ENCODE results near the gene DNAJC8.

DNAJC8 gene

DNA sequence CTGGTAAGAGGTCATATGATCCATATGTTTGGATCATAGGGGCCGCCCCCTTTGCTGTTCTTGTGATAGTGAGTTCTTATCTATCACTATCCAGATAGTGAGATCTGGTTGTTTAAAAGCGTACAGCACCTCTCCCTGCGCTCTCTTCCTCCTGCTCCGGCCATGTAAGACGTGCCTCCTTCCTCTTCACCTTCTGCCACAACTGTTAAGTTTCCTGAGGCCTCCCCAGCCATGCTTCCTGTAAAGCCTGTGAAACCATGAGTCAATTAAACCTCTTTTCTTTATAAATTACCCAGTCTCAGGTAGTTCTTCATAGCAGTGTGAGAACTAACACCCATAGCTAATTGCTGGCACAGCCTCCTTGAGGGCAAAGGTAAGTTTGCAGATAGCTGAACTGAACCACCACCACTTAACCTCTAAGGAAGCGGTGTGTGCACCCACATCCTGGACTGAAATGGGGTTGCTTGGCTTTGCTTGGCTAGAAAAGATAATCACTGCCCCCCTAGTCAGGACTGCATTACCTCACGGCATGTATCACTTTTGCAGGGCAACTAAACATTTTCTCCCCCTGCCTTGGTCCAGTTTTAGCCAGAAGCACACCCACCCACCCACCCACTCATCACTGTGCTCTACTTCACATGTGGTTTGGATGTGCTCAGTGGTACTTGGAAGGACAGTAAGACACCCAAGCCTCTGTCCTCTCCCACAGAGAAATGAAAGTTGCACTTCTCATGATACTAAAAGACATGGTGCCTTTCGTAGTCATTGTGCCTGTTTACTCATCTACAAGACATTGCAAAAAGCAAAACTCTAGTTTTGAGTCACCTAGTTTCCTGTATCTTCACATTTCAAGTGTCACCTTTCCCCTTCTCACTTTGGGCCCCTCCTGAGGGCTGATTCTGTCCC is 33.2 kb downstream of the DNAJC8 start:
- DNase-seq: no peak

DNA sequence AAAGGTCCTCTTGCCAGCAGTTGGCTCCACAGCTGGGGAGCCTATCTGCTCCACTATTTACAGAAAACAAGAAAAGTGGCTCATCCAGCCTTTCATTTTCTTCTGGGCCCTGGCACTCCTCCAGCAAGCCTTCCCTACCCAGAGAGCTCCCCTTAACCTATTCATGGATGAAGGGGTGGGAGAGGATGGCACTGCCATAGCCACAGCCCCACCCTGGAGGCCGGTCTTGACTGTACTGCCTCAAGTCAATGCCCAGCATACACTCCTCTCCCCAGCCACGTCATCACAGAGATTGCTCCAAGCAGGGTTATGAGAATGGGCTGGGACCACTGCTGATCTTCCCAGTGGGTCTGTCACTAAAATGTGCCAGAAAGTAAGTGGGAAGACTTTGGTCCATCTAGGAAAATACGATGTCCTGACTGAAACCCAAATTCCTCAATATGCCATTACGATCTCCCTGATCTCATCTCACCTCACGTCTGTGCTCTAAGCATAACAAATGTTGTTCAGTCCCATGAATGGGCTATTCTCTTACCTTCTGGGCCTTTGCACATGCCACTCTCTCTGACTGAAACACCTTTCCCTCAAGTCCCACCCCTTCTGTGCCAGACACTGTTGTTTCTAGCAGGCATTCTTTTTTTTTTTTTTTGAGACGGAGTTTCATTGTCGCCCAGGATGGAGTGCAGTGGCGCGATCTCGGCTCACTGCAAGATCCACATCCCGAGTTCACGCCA is 35.0 kb downstream of the DNAJC8 start:
- no peak for DNase-seq

DNA sequence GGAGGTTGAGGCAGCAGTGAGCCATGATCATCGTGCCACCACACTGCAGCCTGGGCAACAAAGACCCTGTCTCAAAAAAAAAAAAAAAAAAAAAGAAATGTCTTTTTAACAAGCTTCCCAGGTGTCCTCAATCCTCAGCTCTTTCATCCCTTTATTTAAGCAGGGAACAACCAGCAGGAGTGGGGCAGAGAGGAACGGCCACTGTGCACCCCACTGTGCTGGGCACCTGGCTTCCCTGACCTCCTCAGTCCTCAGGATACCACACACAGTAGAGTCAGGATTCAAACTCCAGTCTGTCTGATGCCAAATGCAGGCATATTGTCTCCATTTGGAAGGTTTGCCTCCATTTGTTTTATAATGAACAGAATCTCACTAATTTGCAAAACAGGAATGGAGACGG is 36.5 kb downstream of the DNAJC8 start:
- no peak for DNase-seq

DNA sequence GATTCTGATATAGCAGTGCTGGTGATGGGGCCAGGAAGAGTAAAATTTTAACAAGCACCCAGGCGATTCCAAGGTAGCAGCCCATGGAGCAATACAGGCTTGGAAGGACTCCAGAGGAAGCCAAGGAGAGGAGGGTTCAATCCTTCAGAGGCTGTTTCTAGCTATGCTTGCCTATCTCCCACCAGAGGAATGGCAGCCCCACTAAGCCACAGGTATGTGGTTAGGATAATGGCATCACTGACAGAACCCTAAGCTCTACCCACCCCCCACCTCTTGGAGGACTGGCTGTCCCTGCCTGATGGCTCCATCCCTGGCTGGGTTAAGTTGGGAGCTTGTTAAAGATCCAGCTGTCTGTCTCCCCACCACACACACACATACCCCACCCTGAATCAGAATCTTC is 37.0 kb downstream of the DNAJC8 start:
- peak; percentile 3 for DNase-seq

DNA sequence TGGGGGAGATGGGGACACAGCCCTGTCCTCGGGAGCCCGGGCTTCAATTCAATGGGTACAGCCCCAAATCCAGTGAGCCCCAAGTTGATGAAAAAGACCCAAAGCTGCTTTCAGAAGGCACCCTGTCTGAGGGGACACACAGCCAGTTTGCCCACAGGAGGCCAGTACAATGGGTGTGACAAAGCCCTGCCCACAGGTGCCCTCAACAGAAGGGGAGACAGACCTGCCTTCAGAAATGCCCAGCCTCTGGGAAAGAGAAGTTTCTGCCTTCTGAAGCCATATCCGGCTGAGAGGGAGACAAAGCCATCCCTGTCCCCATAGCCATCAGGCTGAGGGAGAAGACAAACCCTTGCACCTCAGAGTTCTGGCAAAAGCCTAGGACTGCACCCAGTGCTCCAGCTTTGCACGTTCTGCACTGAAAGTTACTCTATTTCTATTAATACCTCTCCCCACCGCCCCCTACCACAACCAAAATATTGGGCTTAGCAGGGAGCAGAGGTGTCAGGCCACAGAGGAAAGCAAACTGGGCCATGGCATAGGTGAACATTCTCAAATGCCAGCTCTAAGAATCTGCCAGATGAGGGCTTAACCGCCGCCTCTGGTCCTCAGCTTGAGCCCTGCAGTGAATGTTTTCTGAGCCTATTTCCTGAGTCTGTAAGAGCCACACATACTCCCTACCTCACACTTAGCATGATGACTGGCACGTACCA is 38.3 kb downstream of the DNAJC8 start:
- DNase-seq: no peak

DNA sequence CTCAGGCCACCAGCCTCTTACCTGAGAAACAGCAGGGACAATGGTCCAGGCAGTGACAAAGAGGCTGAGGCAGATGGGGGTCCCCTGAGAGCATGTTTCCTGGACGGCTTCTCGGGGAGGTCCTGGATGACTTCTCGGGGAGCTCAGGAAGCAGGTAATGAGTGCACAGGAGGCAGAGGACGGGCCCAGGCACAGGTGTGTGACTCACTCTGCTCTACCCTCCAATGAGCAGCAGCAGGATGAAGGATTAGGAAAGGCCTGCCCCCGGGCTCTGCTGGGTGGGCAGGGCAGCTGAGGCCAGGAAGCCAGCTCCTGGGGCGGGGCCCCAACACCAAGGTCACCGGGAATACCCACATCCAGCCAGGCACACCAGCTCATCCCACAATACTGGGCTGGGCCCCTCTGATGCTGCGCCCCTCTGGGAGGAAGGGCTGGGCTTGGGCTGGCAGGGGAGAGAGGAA is 39.1 kb downstream of the DNAJC8 start:
- DNase-seq: no peak

DNA sequence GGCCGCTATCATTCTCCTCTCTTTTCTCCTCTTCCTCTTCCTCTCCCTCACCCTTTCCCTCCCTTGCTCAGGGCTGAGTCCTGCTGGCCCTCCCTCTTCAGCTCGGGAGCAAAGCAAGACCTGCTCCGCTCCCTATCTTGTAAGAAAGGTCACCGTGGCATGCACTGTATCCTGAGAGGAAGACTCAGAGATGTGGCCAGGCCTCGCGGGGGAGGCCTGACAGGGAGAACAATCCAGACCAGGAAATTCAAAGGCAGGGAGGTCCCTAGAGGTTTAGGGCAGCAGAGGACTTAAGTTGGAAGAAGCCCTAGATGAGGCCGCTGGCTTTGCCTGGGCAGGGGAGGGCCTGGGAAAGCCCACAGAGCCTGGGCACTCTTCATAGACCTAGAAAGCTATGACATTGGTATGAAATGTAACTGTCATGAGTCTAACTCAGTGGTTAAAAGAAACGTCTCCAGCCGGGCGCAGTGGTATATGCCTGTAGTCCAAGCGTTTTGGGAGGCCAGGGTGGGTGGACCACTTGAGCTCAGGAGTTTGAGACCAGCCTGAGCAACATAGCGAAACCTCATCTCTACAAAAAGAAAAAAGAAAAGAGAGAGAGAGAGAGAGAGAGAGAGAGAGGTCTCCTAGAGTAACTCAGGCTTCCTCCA is 41.7 kb downstream of the DNAJC8 start:
- DNase-seq: peak; percentile 22

DNA sequence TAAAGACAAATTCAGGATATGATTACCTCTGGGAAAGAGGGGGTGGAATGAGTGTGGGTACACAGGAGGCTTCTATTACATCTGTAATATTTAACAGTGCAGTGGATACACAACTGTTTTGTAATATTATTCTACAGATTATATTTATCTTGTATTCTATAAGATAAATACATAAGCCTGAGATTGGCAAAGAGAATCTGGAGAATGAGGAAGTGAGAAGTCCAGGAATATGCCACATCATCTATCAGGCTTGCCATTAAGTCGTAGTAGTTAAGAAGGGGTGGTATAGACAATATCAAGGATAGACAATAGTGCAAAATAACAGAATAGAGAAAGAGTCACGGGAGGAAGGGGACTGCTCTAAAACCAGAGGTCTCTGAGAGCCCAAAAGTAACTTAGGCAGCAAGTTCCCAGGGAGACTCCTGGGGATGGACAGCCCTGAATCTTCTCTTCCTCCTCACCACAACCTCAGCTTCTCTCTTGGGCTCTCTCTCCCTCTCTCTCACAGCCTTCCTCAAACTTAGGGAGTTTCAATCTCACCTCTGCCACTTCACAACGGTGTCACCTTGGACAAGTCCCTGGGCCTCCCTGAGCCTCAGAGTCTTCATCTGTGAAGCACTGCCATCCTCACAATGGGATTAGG is 42.4 kb downstream of the DNAJC8 start:
- DNase-seq: peak; percentile 39

DNA sequence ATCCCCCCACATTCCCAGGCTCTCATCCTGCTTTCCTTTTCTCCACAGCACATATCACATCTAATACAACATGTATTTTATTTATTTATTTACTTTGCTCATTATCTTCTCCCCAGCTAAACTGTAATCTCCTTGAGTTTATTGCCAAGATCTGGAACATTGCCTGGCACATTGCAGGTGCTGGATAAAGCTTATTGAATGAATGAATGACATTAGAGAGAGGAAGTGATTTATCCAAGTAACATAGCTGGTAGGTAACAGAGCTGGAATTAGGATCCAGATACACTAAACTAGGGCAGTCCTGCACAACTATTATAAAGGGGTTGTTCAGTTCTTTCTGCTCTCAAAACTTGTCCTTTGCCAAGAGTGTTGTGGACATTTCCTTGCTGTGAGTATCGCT is 47.8 kb downstream of the DNAJC8 start:
- no peak for DNase-seq

DNA sequence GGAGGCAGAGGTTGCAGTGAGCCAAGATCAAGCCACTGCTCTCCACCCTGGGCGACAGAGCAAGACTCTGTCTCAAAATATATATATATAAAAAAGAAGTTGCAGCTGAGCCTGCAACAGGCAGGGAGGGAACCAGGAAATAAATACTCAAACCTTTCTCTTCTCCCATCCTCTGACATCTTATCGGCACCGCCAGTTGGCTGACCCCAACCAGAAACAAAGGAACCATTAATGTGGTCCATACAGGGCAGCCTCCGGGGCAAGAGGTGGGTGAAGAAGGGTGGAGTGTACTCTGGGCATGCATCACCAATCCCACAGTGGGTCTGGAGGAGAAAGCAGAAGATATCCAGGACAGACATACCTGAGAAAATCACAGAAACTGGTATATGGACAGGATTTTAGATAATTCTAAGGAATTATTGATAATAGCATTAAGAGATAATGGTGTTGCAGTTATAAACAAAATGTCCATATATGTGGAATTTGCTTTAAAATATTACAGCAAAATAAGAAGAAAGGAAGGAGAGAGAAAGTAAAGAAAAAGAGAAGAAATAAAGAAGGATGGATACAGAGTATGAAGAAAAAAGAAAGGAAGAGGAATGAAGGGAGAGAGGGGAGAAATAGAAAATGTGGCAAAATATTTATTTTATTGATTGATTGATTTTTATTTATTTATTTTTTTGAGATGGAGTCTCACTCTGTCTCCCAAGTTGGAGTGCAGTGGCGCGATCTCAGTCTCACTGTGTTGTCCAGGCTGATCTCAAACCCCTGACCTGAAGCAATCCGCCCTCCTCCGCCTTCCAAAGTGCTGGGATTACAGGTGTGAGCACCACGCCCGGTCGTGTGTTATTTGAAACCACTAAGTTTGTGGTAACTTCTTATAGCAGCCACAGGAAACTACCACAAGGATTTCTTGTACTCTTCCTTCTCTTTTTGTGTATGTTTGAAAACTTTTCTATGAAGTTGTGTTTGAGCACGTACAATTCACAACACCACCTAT is 52.2 kb downstream of the DNAJC8 start:
- no peak for DNase-seq

DNA sequence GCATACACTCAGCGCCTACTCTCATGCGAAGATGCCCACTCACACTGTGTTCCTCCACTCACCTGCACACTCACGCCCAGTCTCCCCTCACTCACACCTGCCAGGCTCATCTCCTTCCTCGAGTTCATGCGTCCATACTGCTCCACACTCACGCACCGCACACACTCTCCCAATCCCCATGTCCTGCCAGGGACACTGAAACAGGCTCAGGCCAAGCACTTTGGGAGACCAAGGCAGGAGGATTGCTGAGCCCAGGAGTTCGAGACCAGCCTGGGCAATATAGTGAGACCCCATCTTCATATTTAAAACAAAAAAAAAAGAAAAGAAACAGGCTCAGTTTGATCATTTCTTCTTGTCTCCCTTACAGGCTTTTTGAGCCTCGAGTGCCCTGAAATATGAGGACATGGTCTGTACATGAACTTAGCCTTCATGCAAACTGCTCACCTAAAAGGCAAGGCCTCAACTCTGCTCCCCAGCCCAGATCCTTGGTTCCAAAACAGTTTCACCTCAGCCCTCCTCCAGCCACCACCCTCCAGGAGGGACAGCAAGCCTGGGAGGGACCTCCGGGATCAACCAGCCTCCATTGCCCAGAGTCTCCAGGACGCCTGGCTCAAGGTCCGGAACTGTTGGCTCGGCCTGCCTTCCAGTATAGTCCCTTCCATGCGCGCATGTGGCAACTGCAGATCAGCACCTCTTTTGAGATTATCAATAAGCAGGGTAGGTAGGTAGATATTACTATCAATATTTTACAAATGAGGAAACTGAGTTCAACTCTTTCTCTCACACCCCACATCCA is 53.9 kb downstream of the DNAJC8 start:
- no peak for DNase-seq

DNA sequence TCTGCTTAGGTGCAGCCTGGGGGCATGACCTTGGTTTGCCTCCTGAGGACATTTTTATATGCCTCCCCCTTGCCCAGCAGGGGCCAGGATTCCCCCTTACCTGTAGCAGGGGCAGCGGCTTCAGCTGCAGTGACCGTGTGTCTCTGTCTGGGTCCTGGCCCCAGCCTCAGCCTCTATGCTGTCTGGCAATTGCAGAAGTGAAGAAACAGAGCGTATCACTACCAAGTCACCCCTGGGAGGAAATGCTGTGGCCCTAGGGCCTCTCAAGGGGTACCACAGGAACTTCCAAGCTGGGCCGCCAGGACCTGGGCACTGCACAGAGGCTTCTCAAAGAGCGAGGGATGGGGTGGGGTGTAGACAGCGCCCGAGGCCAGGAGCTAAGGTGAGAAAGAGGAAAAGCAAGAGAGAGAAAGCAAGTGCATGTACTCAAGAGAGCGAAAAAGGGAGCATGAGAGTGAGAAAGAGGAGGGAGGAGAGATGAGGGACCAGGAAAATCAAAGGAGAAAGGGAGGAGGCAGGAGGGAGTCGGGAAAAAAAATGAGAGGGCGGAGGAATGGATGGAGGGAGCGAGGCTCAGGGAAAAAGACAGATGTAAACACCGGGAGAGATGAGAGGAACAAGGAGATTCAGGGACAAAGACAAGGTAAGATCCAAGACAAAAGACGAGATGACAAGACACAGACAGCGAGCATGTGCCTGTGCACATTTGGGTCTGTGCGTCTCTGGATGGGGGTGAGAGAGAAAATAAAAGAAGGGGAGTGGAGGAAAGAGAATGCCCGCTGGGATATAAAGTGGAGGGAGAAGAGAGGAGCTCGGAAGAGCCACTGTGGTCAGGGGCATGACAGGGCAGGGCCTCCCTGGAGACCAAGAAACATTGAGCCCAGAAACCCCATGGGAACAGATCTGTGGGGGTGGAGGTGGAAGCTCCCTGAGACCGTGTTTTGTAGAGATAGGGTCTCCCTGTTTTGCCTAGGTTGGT is 56.0 kb downstream of the DNAJC8 start, which contains the start of gene PTAFR:
PTAFR (minus strand) TSS at position 199 of the 979 bp plus-strand sequence. CDS start 25,669 bp downstream, outside the sequence.
- no peak for DNase-seq

DNA sequence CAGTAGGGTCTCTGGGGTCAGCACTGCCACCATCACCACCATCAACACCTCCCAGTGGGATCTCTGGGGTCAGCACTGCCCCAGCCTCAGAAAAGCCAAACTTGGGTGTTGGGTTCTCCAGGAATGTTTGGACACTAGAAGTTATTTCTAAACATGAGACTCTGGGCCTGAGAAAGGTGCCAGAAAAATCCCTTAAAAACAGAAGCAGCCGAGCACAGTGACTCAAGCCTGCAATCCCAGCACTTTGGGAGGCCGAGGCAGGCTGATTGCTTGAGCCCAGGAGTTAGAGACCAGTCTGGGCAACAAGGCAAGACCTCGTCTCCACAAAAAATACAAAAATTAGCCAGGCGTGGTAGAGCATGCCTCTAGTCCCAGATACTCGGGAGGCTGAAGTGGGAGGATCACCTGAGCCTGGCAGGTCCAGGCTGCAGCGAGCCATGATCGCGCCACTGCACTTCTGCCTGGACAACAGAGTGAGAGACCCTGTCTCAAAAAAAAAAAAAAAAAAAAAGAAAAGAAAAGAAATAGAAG is 56.8 kb downstream of the DNAJC8 start:
- no peak for DNase-seq

DNA sequence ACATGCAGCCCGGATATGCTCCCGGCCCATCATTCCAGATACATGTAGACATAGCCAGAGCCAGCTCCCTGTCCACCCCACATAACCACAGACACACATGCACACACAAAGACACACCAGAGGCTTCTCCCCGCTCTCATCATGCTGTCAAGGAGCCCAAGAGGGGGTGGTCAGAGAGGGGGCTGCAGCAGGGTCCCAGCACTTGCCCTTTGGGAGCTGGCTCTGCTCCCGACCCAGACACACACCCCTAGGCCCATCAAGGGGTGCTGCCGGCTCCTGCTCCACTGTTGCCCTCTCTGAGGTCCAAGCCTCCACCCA is 58.9 kb downstream of the DNAJC8 start:
- DNase-seq: peak; percentile 30

DNA sequence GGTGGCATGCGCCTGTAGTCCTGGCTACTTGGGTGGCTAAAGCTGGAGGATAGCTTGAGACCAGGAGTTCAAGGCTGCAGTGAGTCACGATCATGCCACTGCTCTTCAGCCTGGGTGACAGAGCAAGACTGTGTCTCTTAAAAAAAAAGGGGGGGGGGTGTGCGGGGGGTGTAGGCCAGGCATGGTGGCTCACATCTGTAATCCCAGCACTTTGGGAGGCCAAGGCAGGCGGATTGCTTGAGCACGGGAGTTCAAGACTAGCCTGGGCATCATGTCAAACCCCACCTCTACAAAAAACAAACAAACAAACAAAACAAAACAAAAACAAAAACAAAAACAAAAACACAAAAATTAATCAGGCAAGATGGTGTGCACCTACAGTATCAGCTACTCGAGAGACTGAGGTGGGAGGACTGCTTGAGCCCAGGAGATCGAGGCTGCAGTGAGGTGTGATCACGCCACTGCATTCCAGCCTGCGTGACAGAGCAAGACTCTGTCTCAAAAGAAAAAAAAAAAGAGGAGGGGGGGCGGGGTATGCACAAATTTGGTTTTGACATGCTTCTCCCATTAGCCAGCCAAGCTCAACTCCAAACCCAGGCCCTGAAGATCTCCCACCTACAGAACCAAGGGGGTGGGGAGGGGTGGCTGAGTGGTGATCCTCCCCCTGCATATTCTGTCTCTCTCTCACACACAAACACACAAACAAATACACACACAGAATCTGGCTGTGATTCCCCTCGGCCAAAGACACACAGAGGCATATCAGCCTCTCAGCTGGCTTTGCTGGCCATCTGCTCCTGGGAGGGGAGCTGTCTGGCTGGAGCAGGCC is 59.5 kb downstream of the DNAJC8 start:
- DNase-seq: peak; percentile 26

DNA sequence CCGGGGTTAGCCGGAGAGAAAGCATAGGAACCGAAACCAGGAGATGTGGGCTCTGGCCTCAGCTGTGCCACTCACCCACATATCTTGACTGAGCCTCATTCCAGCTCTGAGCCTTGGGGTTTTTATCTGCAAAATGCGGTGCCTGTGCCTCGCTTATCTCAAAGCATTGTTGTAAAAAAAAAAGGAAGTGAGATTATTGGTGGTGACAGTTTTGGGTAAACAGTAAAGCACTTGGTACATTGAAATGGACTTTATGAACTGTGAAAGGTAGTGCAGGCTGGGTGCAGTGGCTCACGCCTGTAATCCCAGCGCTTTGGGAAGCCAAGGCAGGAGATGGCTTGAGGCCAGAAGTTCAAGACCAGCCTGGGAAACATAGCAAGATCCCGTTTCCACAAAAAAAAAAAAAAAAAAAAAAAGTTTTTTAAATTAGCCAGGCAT is 60.1 kb downstream of the DNAJC8 start:
- no peak for DNase-seq

DNA sequence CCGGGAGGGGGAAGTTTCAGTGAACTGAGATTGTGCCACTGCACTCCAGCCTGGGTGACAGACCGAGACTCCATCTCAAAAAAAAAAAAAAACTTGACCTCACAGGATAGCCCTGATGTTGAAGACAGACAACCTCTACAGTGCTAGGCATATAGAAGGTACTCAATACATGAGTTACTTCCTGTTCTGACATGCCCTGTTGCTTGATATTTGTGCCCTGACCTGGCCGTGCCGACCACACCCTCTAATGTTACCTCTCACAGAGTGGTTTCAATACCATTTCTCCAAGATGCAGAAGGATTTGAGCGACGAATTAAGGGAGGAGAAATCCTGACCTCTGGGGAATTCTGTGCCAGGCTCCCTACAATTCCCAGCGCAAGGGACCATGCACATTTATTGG is 61.6 kb downstream of the DNAJC8 start:
- DNase-seq: no peak
